ENCODE measurements around the gene CYP39A1. TPM values are rescaled to one million over a fixed set of nuclear protein-coding genes. Genes with fewer than 3 reads are reported as not detected.

The CYP39A1 gene
- total RNA-seq, 1 experiment from 2014 or later = not detected

GRCh38 chr6:46513533-46513932 is 139.1 kb downstream of the CYP39A1 start:
- no peak for DNase-seq (ENCODE audit: low read depth)

GRCh38 chr6:46511320-46511719 is 141.3 kb downstream of the CYP39A1 start:
- no peak for DNase-seq (ENCODE audit: low read depth)

GRCh38 chr6:46510651-46511050 is 142.0 kb downstream of the CYP39A1 start:
- peak; percentile 70 for DNase-seq (ENCODE audit: low read depth)

- DNase-seq (ENCODE audit: low read depth) = no peak
Measured at GRCh38 chr6:46509981-46510510, 142.6 kb downstream of the CYP39A1 start.

GRCh38 chr6:46509063-46509462 is 143.6 kb downstream of the CYP39A1 start:
- no peak for DNase-seq (ENCODE audit: low read depth)

- no peak for DNase-seq (ENCODE audit: low read depth)
Measured at GRCh38 chr6:46507426-46507825, 145.2 kb downstream of the CYP39A1 start.

GRCh38 chr6:46505693-46506512 is 146.7 kb downstream of the CYP39A1 start:
- no peak for DNase-seq (ENCODE audit: low read depth)

GRCh38 chr6:46504242-46504641 is 148.4 kb downstream of the CYP39A1 start:
- no peak for DNase-seq (ENCODE audit: low read depth)

GRCh38 chr6:46502486-46503119 is 150.0 kb downstream of the CYP39A1 start:
- no peak for DNase-seq (ENCODE audit: low read depth)

GRCh38 chr6:46501136-46502089 is 151.2 kb downstream of the CYP39A1 start:
- peak; percentile 45 for DNase-seq (ENCODE audit: low read depth)

- no peak for DNase-seq (ENCODE audit: low read depth)
Measured at GRCh38 chr6:46500382-46500781, 152.2 kb downstream of the CYP39A1 start.

Other genes starting within 250 kb of the CYP39A1 start
- 0.58 and 0.86 TPM in 2 replicates for gene RCAN2, start 161.4 kb downstream of the CYP39A1 start, total RNA-seq (2014; rRNA removed)
- 0.58 and 2.1 TPM in 2 replicates for gene SLC25A27, start 157 bp upstream of the CYP39A1 start, total RNA-seq (2014; rRNA removed)
- not detected in 2 replicates for gene TDRD6, start 35.1 kb upstream of the CYP39A1 start, total RNA-seq (2014; rRNA removed)
- gene PLA2G7, start 82.6 kb upstream of the CYP39A1 start, total RNA-seq (2014; rRNA removed) = not detected in 2 replicates
- not detected in 2 replicates for gene ANKRD66, start 94.1 kb upstream of the CYP39A1 start, total RNA-seq (2014; rRNA removed)
- gene MEP1A, start 140.6 kb upstream of the CYP39A1 start, total RNA-seq (2014; rRNA removed) = not detected in 2 replicates